HepG2 (cell line): ENCODE results near the gene SAC3D1. TPM values are rescaled to one million over a fixed set of nuclear protein-coding genes. Genes with fewer than 3 reads are reported as not detected.
A peak's percentile ranks its signal among the peaks of the same experiment; 100 is the strongest.

Source experiments
- BCL3 ChIP-seq: sonication (generic); formaldehyde crosslinking; IDR thresholded peaks from 2 replicates; pipeline ENCODE4 v1.5.1; 2020; ENCODE audit warnings: mild to moderate bottlenecking, missing genetic modification reagents, moderate library complexity
- FOXK1 ChIP-seq: sonication (generic); formaldehyde crosslinking; IDR thresholded peaks from 2 replicates; pipeline ENCODE4 v1.4.0; 2020; ENCODE audit warnings: low read depth, missing genetic modification reagents, borderline replicate concordance
- MATR3 ChIP-seq: sonication (generic); formaldehyde crosslinking; IDR thresholded peaks from 2 replicates; pipeline ENCODE4 v1.4.0; 2020; ENCODE audit warnings: missing genetic modification reagents
- SMAD3 ChIP-seq: sonication (generic); formaldehyde crosslinking; IDR thresholded peaks from 2 replicates; pipeline ENCODE4 v1.4.0; 2020; ENCODE audit warnings: missing genetic modification reagents
- ZFP90 ChIP-seq: sonication (generic); formaldehyde crosslinking; IDR thresholded peaks from 2 replicates; pipeline ENCODE4 v1.8.0; 2022; ENCODE audit warnings: missing genetic modification reagents, mild to moderate bottlenecking, inconsistent platforms, borderline replicate concordance
- ZNF784 ChIP-seq: sonication (generic); formaldehyde crosslinking; IDR thresholded peaks from 2 replicates; pipeline ENCODE4 v1.5.1; 2020; ENCODE audit warnings: missing genetic modification reagents, mild to moderate bottlenecking, borderline replicate concordance
- polyA plus RNA-seq, 8 experiments: library from polyadenylated mRNA; depleted of rRNA in 3 of 8; stranded (reverse) in 7 of 8; unstranded in 1 of 8; fragments of >200 nt; fragmentation: Illumina TruSeq in 4 of 8; extraction: Trizol in 4 of 8; gene quantifications; 2 replicates each; pipeline versions ENCODE4 v1.2.1 to v1.2.3, GENCODE V29; 2011 to 2016; ENCODE audit warnings: low read depth in 4 of 8, missing spikeins in 1 of 8, mixed read lengths in 1 of 8; ENCODE audit not compliant: insufficient read depth in 1 of 8
- total RNA-seq, 5 experiments: library from RNA; depleted of rRNA; stranded (reverse); fragments of >200 nt; fragmentation: Illumina TruSeq; extraction: Trizol; gene quantifications; 2 replicates each; pipeline ENCODE4 v1.2.3, GENCODE V29; 2016; ENCODE audit warnings: low read depth in 1 of 5
- TF ChIP-seq, protein P1 (sequence below): sonication (generic); formaldehyde crosslinking; IDR thresholded peaks from 2 replicates; pipeline ENCODE4 v1.8.0; 2022; ENCODE audit warnings: mild to moderate bottlenecking, missing genetic modification reagents
- TF ChIP-seq, protein P2 (sequence below): sonication (generic); formaldehyde crosslinking; IDR thresholded peaks from 2 replicates; pipeline ENCODE4 v1.8.1; 2022; ENCODE audit warnings: mild to moderate bottlenecking, missing genetic modification reagents

SAC3D1 gene
- total and polyA plus RNA-seq, 2 of the 13 experiments (the other 11 are each of a cell fraction or from before 2014, with no cell fraction given): 7.4 to 36.3 TPM

- no peak for TF ChIP-seq BCL3
- TF ChIP-seq ZNF784 (CRISPR knock-in tag): no peak
- TF ChIP-seq ZFP90 (CRISPR knock-in tag): 0 out of 2 replicates have a peak, but pooled peaks have one; percentile 7
- TF ChIP-seq, protein P1, sequence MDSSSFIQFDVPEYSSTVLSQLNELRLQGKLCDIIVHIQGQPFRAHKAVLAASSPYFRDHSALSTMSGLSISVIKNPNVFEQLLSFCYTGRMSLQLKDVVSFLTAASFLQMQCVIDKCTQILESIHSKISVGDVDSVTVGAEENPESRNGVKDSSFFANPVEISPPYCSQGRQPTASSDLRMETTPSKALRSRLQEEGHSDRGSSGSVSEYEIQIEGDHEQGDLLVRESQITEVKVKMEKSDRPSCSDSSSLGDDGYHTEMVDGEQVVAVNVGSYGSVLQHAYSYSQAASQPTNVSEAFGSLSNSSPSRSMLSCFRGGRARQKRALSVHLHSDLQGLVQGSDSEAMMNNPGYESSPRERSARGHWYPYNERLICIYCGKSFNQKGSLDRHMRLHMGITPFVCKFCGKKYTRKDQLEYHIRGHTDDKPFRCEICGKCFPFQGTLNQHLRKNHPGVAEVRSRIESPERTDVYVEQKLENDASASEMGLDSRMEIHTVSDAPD (CRISPR knock-in tag): no peak
- TF ChIP-seq MATR3 (CRISPR knock-in tag): no peak
- TF ChIP-seq, protein P2, sequence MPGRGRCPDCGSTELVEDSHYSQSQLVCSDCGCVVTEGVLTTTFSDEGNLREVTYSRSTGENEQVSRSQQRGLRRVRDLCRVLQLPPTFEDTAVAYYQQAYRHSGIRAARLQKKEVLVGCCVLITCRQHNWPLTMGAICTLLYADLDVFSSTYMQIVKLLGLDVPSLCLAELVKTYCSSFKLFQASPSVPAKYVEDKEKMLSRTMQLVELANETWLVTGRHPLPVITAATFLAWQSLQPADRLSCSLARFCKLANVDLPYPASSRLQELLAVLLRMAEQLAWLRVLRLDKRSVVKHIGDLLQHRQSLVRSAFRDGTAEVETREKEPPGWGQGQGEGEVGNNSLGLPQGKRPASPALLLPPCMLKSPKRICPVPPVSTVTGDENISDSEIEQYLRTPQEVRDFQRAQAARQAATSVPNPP (CRISPR knock-in tag): no peak
- TF ChIP-seq FOXK1 (CRISPR knock-in tag): no peak
- no peak for TF ChIP-seq SMAD3 (CRISPR knock-in tag)
Measured at GRCh38 chr11:65083134-65083833, 42.3 kb downstream of the SAC3D1 start (continued).
